Tibial nerve (tissue), 4 donors: ENCODE measurements around the gene SYT7.

ENCODE experiments used
- CTCF ChIP-seq, 5 experiments: fragments of 200-600 bp in 3 of 5; fragments of 450-650 bp in 2 of 5; sonication (generic) in 3 of 5; IDR thresholded peaks; one replicate each; pipeline ENCODE4 v1.5.1; 2016 to 2019; ENCODE audit warnings: antibody characterized with exemption in 5 of 5, mild to moderate bottlenecking in 3 of 5, moderate library complexity in 2 of 5
- EP300 ChIP-seq, 2 donors: sonication (generic); formaldehyde crosslinking; IDR thresholded peaks; one replicate each; pipeline ENCODE4 v1.6.1; 2017; ENCODE audit warnings: antibody characterized with exemption in 2 of 2, mild to moderate bottlenecking in 1 of 2
- POLR2A ChIP-seq, 2 donors: fragments of 450-650 bp; IDR thresholded peaks; one replicate each; pipeline ENCODE4 v1.6.1; 2017; ENCODE audit warnings: antibody characterized with exemption in 2 of 2, mild to moderate bottlenecking in 2 of 2, moderate library complexity in 2 of 2

DNA sequence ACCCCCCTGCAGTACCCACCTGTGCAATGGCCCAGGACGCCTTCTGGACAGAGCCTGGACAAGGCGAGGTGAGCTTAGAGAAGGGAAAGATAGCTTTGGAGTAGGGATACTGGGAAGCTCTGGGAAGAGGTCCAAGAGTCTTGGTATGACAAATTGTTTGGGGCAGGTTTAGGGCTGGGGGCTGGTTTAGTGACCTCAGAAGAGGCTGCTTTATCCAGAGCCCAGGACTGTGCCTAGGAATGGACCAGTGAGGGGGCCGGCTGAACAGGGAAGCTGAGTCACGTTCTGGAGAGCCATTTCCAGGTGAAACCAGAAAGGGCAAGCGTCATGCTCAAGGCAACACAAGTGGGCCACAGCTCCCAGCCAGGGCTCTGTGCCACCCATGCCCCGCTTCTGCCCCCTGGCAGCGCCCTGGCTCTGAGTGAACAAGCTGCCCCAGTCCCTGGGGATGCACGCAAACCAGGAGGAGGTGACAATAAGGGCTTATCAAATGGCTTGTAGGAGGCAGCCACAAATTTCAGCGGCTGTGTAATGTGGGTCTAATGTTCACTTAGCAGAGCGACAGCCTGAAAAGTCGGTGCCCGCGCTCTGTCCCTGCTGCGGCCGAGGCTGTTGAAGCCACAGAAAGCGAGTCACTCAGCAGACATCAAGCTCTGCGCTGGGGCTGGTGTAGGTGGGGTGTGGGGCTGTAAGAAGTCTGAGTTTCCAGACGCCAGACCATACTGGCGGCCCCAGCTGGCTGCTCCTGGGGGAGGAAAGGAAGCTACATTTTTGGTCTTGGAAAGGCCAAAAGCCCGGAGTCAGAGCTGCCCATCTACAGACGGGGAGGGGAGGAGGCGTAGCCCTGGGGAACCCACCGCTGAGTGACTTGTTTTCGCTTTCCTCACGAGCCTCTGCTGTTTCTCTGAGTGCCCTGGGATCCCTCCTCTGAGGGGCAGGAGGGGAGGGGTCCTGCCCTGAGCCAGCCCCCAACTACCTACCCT, 18.3 kb upstream of the SYT7 start:
- TF ChIP-seq CTCF (IDR thresholded peaks at IDR 0.05) (no peak), POLR2A (IDR thresholded peaks at IDR 0.05) (no peak), EP300 (IDR thresholded peaks at IDR 0.05) (no peak)
